ENCODE data around the gene DSTN. TPM values are rescaled to one million over a fixed set of nuclear protein-coding genes. Genes with fewer than 3 reads are reported as not detected.

DSTN gene
- 1,000 to 10,000 TPM; 1,820 to 3,515 (median 2,996) TPM for total RNA-seq

- Histone ChIP-seq H3K4me1 (peaks cover 4 to 60% (median 10%) of the 10 kb centered on the region in 3 donors), H3K27ac (peak within 1 kb of the TSS; percentile 99 to 100 (median 100)), H3K36me3 (no peaks in the 10 kb centered on the region), H3K27me3 (no peaks in the 10 kb centered on the region), H3K9me3 (no peaks in the 10 kb centered on the region), H3K4me3 (peak within 1 kb of the TSS; percentile 95 to 98)
- peak; percentile 86 for ATAC-seq
- TF ChIP-seq POLR2A (IDR thresholded peaks at IDR 0.05): peak; percentile 99
- TF ChIP-seq CTCF (IDR thresholded peaks at IDR 0.05): no peak
- TF ChIP-seq POLR2AphosphoS5 (IDR thresholded peaks at IDR 0.05): peak; percentile 99
- TF ChIP-seq EP300 (IDR thresholded peaks at IDR 0.05): peak; percentile 34
- 1% methylated on average over 16 of the region's 70 CpGs; no CpG with 5 or more reads in 1 of the 2 donors for WGBS, 2 donors (ENCODE audit: low coverage in 1 of 2)
Measured at GRCh38 chr20:17569616-17570346, at the start of gene DSTN. DSTN (plus strand) TSS chr20:17570075; CDS start chr20:17570209, 134 bp downstream.

DNA sequence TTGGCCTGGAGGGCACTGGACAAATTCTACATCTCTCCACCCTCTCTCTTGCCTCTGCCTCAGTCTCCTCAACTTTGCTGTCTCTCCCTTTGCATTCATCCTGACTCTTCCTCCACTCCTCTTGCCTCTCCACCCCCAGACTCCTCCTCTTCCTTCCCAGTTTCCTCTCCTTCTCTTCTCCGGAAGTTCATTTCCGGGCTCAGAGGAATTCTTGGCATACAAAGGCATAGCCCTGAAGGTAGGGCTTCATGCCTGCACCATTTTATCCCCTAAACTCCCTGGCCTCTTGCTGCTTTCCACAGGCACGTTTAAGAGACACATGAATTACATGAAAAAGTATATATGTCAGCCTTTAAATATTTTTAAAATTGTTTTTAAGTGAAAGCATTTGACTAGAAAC, 49.3 kb upstream of the DSTN start:
- H3K9me3 ChIP-seq: no peaks in the 10 kb centered on the region
- no peak for ATAC-seq
- H3K4me3 ChIP-seq: no peak overlapping the region
- no peaks in the 10 kb centered on the region for H3K36me3 ChIP-seq
- no peaks in the 10 kb centered on the region for H3K4me1 ChIP-seq
- H3K27me3 ChIP-seq: no peaks in the 10 kb centered on the region
- TF ChIP-seq CTCF (IDR thresholded peaks at IDR 0.05): no peak
- no peak for TF ChIP-seq POLR2AphosphoS5 (IDR thresholded peaks at IDR 0.05)
- no peak for TF ChIP-seq EP300 (IDR thresholded peaks at IDR 0.05)
- TF ChIP-seq POLR2A (IDR thresholded peaks at IDR 0.05): no peak
- H3K27ac ChIP-seq: no peak overlapping the region
- 53% methylated on average over 3 of the region's 3 CpGs; no CpG with 5 or more reads in 1 of the 2 donors for WGBS, 2 donors (ENCODE audit: low coverage in 1 of 2)

GRCh38 chr20:17522528-17522927, 47.3 kb upstream of the DSTN start:
- Histone ChIP-seq H3K36me3 (no peaks in the 10 kb centered on the region), H3K9me3 (no peaks in the 10 kb centered on the region), H3K27me3 (no peaks in the 10 kb centered on the region), H3K4me1 (no peaks in the 10 kb centered on the region), H3K4me3 (no peak overlapping the region), H3K27ac (no peak overlapping the region)
- TF ChIP-seq POLR2AphosphoS5 (IDR thresholded peaks at IDR 0.05) (no peak), CTCF (IDR thresholded peaks at IDR 0.05) (no peak), EP300 (IDR thresholded peaks at IDR 0.05) (no peak), POLR2A (IDR thresholded peaks at IDR 0.05) (no peak)
- ATAC-seq: no peak
- 88 to 89% methylated on average over 3 of the region's 3 CpGs for WGBS, 2 donors (ENCODE audit: low coverage in 1 of 2)

- Histone ChIP-seq H3K9me3 (no peaks in the 10 kb centered on the region), H3K4me3 (no peak overlapping the region), H3K4me1 (no peaks in the 10 kb centered on the region), H3K36me3 (no peaks in the 10 kb centered on the region), H3K27me3 (no peaks in the 10 kb centered on the region), H3K27ac (no peak overlapping the region)
- no peak for ATAC-seq
- TF ChIP-seq POLR2AphosphoS5 (IDR thresholded peaks at IDR 0.05) (no peak), CTCF (IDR thresholded peaks at IDR 0.05) (no peak), EP300 (IDR thresholded peaks at IDR 0.05) (no peak), POLR2A (IDR thresholded peaks at IDR 0.05) (no peak)
- 60% methylated on average over 1 of the region's 5 CpGs; no CpG with 5 or more reads in 1 of the 2 donors for WGBS, 2 donors (ENCODE audit: low coverage in 1 of 2)
Measured at GRCh38 chr20:17523326-17523725, 46.5 kb upstream of the DSTN start.

DNA sequence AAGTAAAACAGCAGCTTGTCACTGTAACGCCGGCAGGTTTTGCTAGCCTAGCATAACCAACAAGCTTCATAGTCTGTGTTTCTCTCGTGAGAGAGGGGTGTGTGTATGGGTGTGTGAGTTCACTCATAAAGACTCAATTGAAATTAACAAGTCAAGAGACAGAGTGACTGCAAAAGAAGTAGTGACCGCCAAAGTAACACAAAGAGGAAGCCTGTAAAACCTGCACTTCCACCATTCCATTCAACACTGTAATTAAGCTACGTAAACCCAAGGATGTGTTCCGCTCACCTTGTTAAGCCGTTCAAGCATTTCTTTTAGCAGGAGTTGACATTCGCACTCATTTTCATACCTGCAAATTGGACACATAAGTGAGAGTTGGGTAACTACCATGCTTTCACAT, 45.3 kb upstream of the DSTN start:
- no peaks in the 10 kb centered on the region for H3K36me3 ChIP-seq
- H3K4me1 ChIP-seq: no peaks in the 10 kb centered on the region
- TF ChIP-seq CTCF (IDR thresholded peaks at IDR 0.05): no peak
- no peak for TF ChIP-seq EP300 (IDR thresholded peaks at IDR 0.05)
- no peak for TF ChIP-seq POLR2A (IDR thresholded peaks at IDR 0.05)
- TF ChIP-seq POLR2AphosphoS5 (IDR thresholded peaks at IDR 0.05): no peak
- 81 to 89% methylated on average over 8 of the region's 8 CpGs for WGBS, 2 donors (ENCODE audit: low coverage in 1 of 2)
- H3K4me3 ChIP-seq: no peak overlapping the region
- no peak for ATAC-seq
- no peaks in the 10 kb centered on the region for H3K9me3 ChIP-seq
- H3K27ac ChIP-seq: no peak overlapping the region
- H3K27me3 ChIP-seq: no peaks in the 10 kb centered on the region

Measured in gastroesophageal sphincter (tissue), 4 donors.